ENCODE data around the gene NUDT15.

DNA sequence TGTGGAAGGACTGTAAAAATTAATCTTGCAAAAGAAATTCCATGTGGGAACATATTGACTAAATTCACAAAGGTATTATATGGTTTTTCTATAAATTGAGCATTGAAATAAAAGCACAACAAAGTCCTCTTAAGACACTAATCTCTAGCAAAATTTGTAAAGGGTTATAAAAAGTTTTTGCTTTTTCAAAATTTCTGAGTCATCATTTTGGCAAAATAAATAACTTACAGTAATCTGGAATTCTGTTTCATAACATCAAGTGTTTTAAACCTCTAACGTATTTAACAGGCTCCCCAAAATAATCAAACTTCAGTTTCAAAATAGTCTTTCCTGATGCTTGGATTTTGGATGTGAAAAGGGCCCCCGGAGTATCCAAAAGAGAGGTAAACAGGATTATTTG lies 31.4 kb downstream of the NUDT15 start:
- TF ChIP-seq, protein P1, sequence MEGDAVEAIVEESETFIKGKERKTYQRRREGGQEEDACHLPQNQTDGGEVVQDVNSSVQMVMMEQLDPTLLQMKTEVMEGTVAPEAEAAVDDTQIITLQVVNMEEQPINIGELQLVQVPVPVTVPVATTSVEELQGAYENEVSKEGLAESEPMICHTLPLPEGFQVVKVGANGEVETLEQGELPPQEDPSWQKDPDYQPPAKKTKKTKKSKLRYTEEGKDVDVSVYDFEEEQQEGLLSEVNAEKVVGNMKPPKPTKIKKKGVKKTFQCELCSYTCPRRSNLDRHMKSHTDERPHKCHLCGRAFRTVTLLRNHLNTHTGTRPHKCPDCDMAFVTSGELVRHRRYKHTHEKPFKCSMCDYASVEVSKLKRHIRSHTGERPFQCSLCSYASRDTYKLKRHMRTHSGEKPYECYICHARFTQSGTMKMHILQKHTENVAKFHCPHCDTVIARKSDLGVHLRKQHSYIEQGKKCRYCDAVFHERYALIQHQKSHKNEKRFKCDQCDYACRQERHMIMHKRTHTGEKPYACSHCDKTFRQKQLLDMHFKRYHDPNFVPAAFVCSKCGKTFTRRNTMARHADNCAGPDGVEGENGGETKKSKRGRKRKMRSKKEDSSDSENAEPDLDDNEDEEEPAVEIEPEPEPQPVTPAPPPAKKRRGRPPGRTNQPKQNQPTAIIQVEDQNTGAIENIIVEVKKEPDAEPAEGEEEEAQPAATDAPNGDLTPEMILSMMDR (IDR thresholded peaks at IDR 0.05) = no peak
- TF ChIP-seq POLR2A (IDR thresholded peaks at IDR 0.05) = no peak
- TF ChIP-seq POLR2AphosphoS5 (IDR thresholded peaks at IDR 0.05) = no peak

All from suprapubic skin (tissue), 4 donors.